ENCODE results near the gene PIAS2.
"Not testable (repeated sequence)": the region's sequence is repeated elsewhere in the genome, so short reads cannot be mapped to it uniquely, and the experiment has no call there.

The PIAS2 gene

GRCh38 chr18:46903406-46903805 lies 13.9 kb downstream of the PIAS2 start:
- no peak for DNase-seq

GRCh38 chr18:46899274-46899948 lies 17.9 kb downstream of the PIAS2 start:
- no peak for DNase-seq

- DNase-seq, result peak in 1 of 2 donors; percentile 12
These were observed 23.2 kb downstream of the PIAS2 start for GRCh38 chr18:46894124-46894523.

- DNase-seq, result no peak
These were observed 23.9 kb downstream of the PIAS2 start for GRCh38 chr18:46893360-46893759.

- DNase-seq, result no peak
These were observed 24.5 kb downstream of the PIAS2 start for GRCh38 chr18:46892842-46893241.

- DNase-seq, result no peak
These were observed 25.5 kb downstream of the PIAS2 start for GRCh38 chr18:46891742-46892214.

- no peak for DNase-seq
These were observed 28.3 kb downstream of the PIAS2 start for GRCh38 chr18:46888965-46889364.

GRCh38 chr18:46886893-46887292 lies 30.4 kb downstream of the PIAS2 start:
- DNase-seq, result no peak

- DNase-seq, result no peak
These were observed 34.1 kb downstream of the PIAS2 start for GRCh38 chr18:46883180-46883579.

GRCh38 chr18:46877329-46877987 lies 39.8 kb downstream of the PIAS2 start:
- DNase-seq, result no peak

- no peak for DNase-seq
These were observed 49.0 kb downstream of the PIAS2 start for GRCh38 chr18:46868169-46868921.

- DNase-seq, result no peak
These were observed 49.8 kb downstream of the PIAS2 start for GRCh38 chr18:46867367-46868143.

- DNase-seq, result no peak
These were observed 50.8 kb downstream of the PIAS2 start for GRCh38 chr18:46866523-46866922.

GRCh38 chr18:46865245-46865644 lies 52.1 kb downstream of the PIAS2 start:
- DNase-seq, result not testable (repeated sequence)

GRCh38 chr18:46859855-46860254 lies 57.5 kb downstream of the PIAS2 start:
- DNase-seq, result no peak

GRCh38 chr18:46858290-46858689 lies 59.0 kb downstream of the PIAS2 start:
- DNase-seq, result no peak

- DNase-seq, result no peak
These were observed 60.3 kb downstream of the PIAS2 start for GRCh38 chr18:46856973-46857372.

- no peak for DNase-seq
These were observed 68.3 kb downstream of the PIAS2 start for GRCh38 chr18:46849007-46849406.

GRCh38 chr18:46843372-46843771 lies 73.9 kb downstream of the PIAS2 start:
- no peak for DNase-seq

- no peak for DNase-seq
These were observed 74.7 kb downstream of the PIAS2 start for GRCh38 chr18:46842583-46842982.

- no peak for DNase-seq
These were observed 83.4 kb downstream of the PIAS2 start for GRCh38 chr18:46833899-46834298.

- DNase-seq, result no peak
These were observed 84.5 kb downstream of the PIAS2 start for GRCh38 chr18:46832849-46833248.

GRCh38 chr18:46832422-46832821 lies 84.9 kb downstream of the PIAS2 start:
- DNase-seq, result not testable (repeated sequence)

Measured in stimulated activated CD4-positive, alpha-beta T cell treated with anti-CD3 and anti-CD28 coated beads, Interleukin-2, amount 100 ng/mL, for 24 hours (primary cell).